ENCODE measurements around the gene PPEF1. TPM values are rescaled to one million over a fixed set of nuclear protein-coding genes. Genes with fewer than 3 reads are reported as not detected.
"Not testable (repeated sequence)": the region's sequence is repeated elsewhere in the genome, so short reads cannot be mapped to it uniquely, and the experiment has no call there.

PPEF1 gene
- total and polyA plus RNA-seq, 2 donors (not counting 1 experiment from before 2014, with no cell fraction given): under 0.01 TPM; not detected in 1

- Histone ChIP-seq H3K27me3 (ENCODE audit: control insufficient read depth, insufficient read depth, low read length) (no peaks in the 10 kb centered on the region), H3K4me3 (replicated peaks in 1 of 4; ENCODE audit: control extremely low read depth in 1 of 4, insufficient read depth in 1 of 4, low read depth in 3 of 4, low read length in 4 of 4) (no peak overlapping the region), H3K4me1 (ENCODE audit: control insufficient read depth, extremely low read depth, insufficient read depth, low read length) (no peaks in the 10 kb centered on the region), H3K9ac (ENCODE audit: insufficient read depth, low read length) (no peak overlapping the region), H3K36me3 (ENCODE audit: control insufficient read depth, insufficient read depth, low read length) (no peaks in the 10 kb centered on the region), H3K4me2 (ENCODE audit: extremely low read depth, insufficient read depth, low read length) (no peak overlapping the region), H4K20me1 (ENCODE audit: control insufficient read depth, extremely low read depth, insufficient read depth, low read length) (no peaks in the 10 kb centered on the region), H3K27ac (ENCODE audit: insufficient read depth, low read length) (no peak overlapping the region), H2AFZ (ENCODE audit: low read length) (no peak overlapping the region), H3K79me2 (ENCODE audit: control insufficient read depth, insufficient read depth, low read length) (no peaks in the 10 kb centered on the region), H3K9me3 (ENCODE audit: control insufficient read depth, insufficient read depth, low read depth, low read length) (no peaks in the 10 kb centered on the region)
- TF ChIP-seq EZH2 (IDR thresholded peaks at IDR 0.05; ENCODE audit: low read length, missing control alignments) (no peak), CTCF (conservative IDR thresholded peaks at IDR 0.05 in 1 of 2, IDR thresholded peaks at IDR 0.05 in 1 of 2; ENCODE audit: low read depth in 1 of 2, low read length in 2 of 2) (no peak)
- no peak for DNase-seq (ENCODE audit: low read depth in 2 of 2)
Measured at GRCh38 chrX:18733287-18733686, 25.8 kb downstream of the PPEF1 start.

GRCh38 chrX:18739609-18740008 lies 32.2 kb downstream of the PPEF1 start:
- DNase-seq (ENCODE audit: low read depth in 2 of 2): not testable (repeated sequence)

GRCh38 chrX:18748499-18748898 lies 41.1 kb downstream of the PPEF1 start:
- Histone ChIP-seq H3K9me3 (ENCODE audit: control insufficient read depth, insufficient read depth, low read depth, low read length) (no peaks in the 10 kb centered on the region), H3K36me3 (ENCODE audit: control insufficient read depth, insufficient read depth, low read length) (no peaks in the 10 kb centered on the region), H3K4me1 (ENCODE audit: control insufficient read depth, extremely low read depth, insufficient read depth, low read length) (no peaks in the 10 kb centered on the region), H3K9ac (ENCODE audit: insufficient read depth, low read length) (no peak overlapping the region), H2AFZ (ENCODE audit: low read length) (no peak overlapping the region), H4K20me1 (ENCODE audit: control insufficient read depth, extremely low read depth, insufficient read depth, low read length) (no peaks in the 10 kb centered on the region), H3K4me3 (replicated peaks in 1 of 4; ENCODE audit: control extremely low read depth in 1 of 4, insufficient read depth in 1 of 4, low read depth in 3 of 4, low read length in 4 of 4) (no peak overlapping the region), H3K27me3 (ENCODE audit: control insufficient read depth, insufficient read depth, low read length) (no peaks in the 10 kb centered on the region), H3K79me2 (ENCODE audit: control insufficient read depth, insufficient read depth, low read length) (no peaks in the 10 kb centered on the region), H3K4me2 (ENCODE audit: extremely low read depth, insufficient read depth, low read length) (no peak overlapping the region), H3K27ac (ENCODE audit: insufficient read depth, low read length) (no peak overlapping the region)
- TF ChIP-seq EZH2 (IDR thresholded peaks at IDR 0.05; ENCODE audit: low read length, missing control alignments) (no peak), CTCF (conservative IDR thresholded peaks at IDR 0.05 in 1 of 2, IDR thresholded peaks at IDR 0.05 in 1 of 2; ENCODE audit: low read depth in 1 of 2, low read length in 2 of 2) (no peak)
- no peak for DNase-seq (ENCODE audit: low read depth in 2 of 2)

More at GRCh38 chrX:18739609-18740008, 32.2 kb downstream of the PPEF1 start:
- not testable (repeated sequence) for H3K4me3 ChIP-seq (replicated peaks in 1 of 4; ENCODE audit: control extremely low read depth in 1 of 4, insufficient read depth in 1 of 4, low read depth in 3 of 4, low read length in 4 of 4); H4K20me1 ChIP-seq (ENCODE audit: control insufficient read depth, extremely low read depth, insufficient read depth, low read length); H3K79me2 ChIP-seq (ENCODE audit: control insufficient read depth, insufficient read depth, low read length); H3K4me2 ChIP-seq (ENCODE audit: extremely low read depth, insufficient read depth, low read length); H3K36me3 ChIP-seq (ENCODE audit: control insufficient read depth, insufficient read depth, low read length); H3K27ac ChIP-seq (ENCODE audit: insufficient read depth, low read length); H3K27me3 ChIP-seq (ENCODE audit: control insufficient read depth, insufficient read depth, low read length); H3K9me3 ChIP-seq (ENCODE audit: control insufficient read depth, insufficient read depth, low read depth, low read length); H2AFZ ChIP-seq (ENCODE audit: low read length); H3K9ac ChIP-seq (ENCODE audit: insufficient read depth, low read length); H3K4me1 ChIP-seq (ENCODE audit: control insufficient read depth, extremely low read depth, insufficient read depth, low read length)

Measured in fibroblast of lung (primary cell).